ELF-1 (cell line): ENCODE measurements around the gene HAUS2.
"Not testable (repeated sequence)": the region's sequence is repeated elsewhere in the genome, so short reads cannot be mapped to it uniquely, and the experiment has no call there.

Experiments
- DNase-seq: peaks from one replicate; pipeline ENCODE4 v3.0.0-alpha.2; 2016; ENCODE audit warnings: low read depth, low spot score

HAUS2 gene

DNA sequence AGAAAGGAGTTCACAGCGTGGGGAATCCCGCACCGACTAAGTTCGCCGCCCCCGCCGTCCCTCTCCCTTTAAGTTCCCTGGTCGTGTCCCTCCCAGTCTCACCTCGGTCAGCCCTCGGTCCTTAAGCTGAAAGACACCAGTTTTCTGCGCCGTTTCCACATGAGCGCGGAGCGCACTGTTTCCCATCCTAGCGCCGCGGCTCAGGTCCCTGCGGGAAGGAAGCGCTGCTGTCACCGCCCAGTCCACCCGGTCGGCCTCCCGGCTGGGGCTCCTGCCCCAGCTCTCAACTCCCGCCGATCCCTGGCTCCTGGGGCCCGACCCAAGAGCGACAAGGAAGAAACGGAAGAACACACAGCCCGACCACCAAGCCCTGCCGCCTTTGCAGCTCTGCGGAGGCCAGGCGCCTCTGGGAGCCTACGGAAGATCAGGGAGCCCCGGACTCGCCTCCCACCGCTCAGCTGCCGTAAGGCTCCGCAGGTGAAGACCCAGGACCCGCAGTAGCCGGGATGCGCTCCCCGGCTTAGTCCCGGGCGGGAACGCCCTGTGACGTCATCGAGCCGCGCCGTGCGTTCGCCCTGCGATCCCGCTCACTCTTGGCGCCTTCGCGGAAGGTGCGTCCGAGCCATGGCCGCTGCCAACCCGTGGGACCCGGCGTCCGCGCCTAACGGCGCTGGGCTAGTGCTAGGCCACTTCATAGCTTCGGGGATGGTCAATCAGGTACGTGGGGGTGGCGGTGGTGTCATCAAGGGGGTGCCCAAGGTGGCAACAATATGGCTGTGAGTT lies at the start of gene HAUS2, which contains the start of gene LRRC57:
Gene HAUS2 (plus strand): TSS at position 590 of the 783 bp plus-strand sequence. CDS start 35 bp downstream, at position 625.
Gene LRRC57 (minus strand): TSS at position 545 of the 783 bp plus-strand sequence. CDS start 359 bp downstream, at position 186.
- peak; percentile 95 for DNase-seq

DNA sequence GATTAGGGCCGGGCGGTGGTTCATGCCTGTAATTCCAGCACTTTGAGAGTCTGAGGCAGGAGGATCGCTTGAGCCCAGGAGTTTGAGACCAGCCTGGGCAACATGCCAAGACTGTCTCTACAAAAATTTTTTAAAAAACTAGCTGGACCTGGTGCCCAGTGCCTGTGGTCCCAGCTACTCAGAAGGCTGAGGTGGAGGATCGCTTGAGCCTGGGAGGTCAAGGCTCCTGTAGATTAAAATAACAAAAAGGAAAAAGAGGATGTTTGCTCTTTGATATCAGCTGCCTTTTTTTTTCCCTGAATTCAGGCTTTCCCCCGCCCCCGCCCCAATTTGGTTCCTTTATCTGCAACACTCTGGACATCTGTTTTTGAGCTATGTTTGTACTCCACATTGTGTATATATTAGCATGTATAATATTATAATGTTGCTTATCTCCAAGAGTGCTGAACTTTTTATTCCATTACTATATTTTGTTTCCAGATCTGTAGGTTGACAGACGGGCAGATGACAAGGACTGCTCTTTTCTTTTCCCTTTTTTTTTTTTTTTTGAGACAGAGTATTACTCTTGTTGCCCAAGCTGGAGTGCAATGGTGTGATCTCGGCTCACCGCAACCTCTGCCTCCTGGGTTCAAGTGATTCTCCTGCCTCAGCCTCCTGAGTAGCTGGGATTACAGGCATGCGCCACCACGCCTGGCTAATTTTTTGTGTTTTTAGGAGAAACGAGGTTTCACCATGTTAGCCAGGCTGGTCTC lies 48.6 kb upstream of the HAUS2 start:
- DNase-seq: peak; percentile 6

DNA sequence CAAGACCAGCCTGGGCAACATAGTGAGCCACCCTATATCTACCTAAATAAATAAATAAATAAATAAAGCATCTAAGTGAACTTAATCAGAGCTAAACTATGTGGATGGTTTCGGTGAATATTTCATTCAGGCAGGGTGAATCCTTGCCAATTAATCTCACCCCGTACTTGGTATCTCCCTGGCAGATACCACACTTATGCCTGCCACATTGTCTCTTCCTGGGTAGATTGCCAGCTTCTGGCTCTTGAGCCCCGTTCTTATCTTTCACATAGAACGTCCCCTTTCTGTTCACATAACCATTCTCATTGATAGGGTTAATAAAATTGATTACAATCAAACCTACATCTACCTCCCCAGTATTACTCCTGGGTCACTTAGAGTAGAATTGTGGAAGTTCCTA lies 46.2 kb upstream of the HAUS2 start:
- DNase-seq: no peak

DNA sequence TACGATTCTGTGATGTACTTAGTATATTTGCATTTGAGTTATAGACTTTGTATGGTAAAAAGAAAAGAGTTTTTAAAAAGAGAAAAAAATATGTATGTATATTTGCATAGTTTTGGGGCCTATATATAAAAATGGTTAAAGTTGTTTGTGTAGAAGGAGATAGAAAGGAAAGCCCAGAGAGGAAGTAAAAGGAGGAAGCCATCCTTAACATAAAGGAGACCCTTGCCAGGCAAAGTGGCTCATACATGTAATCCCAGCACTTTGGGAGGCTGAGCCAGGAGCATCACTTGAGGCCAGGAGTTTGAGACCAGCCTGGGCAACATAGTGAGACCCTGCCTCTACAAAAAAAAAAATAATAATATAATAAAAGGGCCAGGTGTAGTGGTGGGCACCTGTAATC lies 44.8 kb upstream of the HAUS2 start:
- DNase-seq: no peak

DNA sequence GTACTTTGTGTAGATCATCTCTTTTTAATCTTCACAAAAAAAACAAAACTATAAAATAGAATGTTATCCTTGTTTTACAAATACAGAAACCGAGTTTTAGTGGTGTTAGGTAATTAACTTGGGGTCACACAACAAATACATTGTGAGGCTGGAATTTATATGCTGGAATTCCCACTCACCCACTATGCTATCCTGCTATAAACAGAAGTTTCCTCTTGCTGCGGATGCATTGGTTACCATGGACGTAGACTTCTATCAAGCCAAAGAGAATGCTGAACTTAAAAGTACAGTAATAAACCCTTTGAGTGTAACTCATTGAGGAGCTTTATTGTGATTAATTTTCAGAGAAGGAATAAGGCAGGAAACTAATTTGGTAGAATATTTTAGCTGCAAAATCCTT lies 44.0 kb upstream of the HAUS2 start:
- DNase-seq: no peak

DNA sequence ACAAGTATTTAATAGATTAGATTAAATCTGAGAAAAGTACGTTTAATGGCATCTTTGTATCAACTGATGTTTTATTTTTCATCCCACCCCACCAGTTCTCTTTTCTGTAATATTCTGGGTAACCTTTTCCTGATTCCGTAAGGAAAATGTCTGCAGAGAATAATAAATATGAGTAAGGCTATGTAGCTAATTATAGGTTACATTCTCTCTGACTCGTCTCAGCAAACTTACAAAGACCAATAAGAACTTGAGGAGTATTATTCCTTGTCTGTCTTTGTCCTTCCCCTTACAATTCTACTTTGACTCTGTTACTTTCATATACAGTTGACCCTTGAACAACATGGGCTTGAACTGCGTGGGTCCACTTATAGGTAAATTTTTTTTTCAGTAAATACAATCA lies 41.1 kb upstream of the HAUS2 start:
- DNase-seq: no peak

DNA sequence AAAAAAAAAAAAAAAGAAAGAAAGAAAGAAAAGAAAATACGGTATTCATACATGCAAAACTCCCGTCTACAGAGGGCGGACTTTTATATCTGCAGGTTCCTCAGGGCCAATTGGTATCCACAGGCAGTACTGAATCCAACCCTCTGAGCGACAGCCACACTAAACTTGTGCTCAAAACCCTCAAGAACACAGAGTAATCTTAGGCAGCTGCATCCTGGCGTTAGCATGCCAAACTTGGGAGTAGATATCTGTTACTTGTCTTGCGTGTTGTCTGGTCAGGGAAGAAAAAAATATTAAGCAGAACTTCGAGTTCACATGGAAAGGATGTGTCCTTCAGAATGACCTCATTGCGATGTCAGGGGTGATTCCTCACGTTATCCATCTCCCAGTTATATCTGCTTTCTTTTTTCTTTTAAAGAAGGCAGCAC lies 40.4 kb upstream of the HAUS2 start:
- DNase-seq: no peak

DNA sequence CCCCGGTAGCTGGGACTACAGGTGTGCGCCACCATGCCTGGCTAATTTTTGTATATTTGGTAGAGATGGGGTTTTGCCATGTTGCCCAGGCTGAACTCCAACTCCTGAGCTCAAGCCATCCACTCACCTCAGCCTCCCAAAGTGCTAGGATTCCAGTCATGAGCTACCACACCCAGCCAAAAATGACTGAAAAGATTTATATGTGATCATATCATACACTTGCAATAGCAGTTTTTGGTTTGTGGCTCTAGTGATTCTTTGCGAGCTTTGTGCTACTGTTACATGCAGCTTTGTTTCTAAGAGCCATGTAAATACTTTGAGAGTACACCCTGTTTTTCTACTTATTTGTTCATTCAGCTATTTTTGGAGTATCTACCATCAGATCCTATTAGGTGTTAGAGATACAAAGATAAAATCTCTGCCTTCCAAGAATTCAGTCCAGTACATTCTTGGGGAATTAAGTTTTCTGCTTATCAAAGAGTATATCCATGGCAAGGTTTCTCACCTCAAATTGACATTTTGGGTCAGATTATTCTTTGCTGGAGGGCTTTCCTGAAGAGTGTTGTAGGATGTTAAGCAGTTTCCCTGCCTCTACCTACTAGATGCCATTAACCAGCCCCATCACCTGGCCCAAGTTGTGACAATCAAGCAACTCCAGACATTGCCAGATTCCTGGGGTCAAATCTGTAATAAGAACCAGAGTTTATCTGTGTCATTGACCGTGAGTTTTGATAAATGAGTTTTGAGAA lies 38.2 kb upstream of the HAUS2 start:
- DNase-seq: no peak

DNA sequence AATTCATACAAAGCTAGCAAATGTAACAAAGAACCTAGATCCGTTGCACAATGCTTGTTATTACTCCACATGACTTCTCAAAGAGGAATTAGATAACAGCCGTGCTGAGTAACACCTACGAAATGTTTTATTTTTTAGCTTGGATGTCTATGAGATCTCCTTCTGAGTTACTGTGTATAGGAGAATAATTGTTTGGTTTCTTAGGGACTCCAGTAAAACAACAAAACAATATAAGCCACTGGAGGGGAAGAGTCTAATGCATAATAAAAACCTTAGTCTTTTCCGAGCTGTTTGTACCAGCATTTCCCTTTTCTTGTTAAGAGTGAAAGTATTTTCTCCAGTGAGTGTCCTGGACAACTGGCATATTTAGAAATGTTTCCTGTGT lies 37.6 kb upstream of the HAUS2 start:
- DNase-seq: no peak

DNA sequence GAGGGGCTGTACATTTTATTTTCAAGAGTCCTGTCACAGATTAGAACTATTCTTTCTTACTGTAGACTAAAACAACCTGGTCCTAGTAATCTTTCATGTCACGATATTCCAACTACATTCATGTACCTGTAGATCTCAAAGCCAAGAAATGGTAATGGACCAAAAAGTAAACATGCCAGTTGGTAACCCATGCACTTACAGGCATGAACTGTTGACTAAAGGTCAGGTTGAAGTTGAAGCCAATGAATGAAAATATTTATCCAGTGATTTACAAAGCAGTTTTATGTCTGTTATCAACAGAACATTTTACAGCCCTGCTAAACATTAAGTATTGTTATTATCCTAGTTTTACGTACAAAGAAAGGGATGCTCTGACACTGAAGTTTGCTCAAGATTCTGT lies 25.3 kb upstream of the HAUS2 start:
- DNase-seq: no peak

DNA sequence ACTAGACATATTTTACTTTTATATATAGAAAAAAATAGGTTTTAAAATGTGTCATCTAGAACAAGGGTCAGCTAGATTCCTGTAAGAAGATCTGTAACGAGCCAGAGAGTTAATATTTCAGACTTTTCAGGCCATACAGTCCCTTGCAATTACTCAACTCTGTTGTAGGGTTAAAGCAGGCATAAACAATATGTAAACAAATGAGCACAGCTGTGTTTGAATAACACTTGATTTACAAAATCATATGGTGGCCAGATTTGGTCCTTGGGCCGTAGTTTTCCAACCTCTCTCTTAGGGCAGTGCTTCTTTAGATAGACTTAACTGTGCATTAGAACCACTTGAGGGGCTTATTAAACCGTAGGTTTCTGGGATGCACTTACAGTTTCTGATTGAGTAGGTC lies 19.7 kb upstream of the HAUS2 start:
- no peak for DNase-seq

DNA sequence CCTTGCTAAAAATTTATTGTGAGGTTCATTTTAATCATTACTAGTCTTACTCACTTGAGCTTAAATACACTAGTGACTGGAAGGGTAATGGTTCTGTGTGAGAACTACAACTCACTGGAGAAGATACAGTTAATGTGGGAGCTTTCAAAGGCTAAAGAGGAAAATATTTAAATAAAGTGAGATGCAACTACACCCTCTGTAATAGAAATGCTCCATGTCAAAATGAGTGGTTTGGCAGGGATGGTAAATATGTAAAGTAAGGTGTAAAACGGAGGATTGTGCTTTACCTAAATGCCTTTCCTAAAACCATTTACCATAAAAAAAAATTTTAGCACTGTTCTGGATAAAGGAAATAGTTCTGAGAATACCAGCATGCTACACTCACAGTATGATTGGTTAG lies 15.4 kb upstream of the HAUS2 start:
- DNase-seq: no peak

DNA sequence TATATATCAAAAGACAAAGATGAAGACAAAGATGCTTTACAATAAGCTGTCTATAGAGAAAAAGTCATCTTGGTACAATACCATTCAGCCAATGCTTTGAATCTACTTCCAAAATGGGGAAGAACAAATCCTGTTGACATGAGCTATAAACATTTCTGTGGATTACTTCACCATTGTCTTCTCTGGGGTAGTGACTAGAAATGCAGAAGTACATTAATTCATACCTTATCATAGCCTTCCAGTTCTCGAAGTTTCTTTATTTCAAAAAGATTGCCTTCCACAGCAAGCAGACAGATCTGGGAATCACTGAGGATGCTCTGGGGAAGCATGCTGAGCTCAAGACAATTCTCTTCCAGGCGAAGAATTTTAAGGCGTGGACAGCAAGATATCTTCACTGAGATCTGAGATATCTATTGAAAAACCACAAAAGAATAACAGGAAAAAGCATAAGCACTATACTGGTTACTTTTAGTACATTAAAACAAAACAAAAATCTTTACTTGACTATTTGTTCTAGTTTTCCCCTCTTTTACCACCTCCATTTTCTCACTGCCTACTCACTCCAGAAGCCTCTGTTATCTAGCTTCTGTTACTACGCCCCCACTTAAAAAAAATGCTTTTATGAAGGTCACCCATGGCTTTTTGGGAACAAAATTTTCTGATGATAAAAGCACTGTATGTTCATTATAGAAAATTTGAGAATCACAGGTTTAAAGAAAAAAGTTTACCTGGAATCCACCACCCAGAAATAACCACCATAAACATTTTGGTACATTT lies 3.6 kb upstream of the HAUS2 start:
- no peak for DNase-seq

DNA sequence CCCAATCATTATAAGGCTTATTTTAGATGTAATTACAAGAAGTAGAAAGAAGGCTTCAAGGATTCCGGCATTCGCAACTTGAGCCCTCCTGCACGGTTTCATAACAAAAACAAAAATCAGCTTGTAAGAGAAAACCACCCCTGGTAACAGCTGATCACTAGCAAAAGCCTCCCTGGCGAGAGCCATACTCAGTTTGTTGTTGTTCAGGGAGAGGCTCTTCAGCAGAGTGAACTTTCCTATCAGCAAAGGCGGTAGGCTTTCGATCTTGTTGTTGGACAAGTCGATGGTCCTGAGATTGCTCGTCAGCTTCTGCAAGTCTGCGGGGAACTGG lies 755 bp upstream of the HAUS2 start:
- DNase-seq: no peak

DNA sequence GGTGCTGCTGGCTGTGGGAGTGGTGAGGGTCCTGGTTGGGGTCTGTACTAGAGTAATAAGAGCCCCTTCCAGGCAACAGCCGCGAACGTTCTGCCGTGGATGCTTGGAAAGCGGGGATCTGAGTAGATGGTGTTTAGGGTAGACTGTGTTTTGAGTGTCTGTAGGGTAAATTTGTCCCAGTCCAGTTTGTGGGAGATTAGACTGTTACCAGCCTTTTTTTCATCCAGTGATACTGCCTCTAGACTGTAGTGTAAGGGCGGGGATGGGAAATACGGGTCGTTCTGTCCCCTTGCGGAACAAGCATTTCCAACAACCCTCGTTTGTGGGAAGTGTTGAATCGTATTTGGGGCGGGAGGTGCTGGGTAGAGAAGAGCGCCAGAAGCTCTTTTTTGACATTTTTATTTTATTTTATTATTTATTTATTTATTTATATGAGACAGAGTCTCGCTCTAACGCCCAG lies 424 bp downstream of the HAUS2 start:
- no peak for DNase-seq

DNA sequence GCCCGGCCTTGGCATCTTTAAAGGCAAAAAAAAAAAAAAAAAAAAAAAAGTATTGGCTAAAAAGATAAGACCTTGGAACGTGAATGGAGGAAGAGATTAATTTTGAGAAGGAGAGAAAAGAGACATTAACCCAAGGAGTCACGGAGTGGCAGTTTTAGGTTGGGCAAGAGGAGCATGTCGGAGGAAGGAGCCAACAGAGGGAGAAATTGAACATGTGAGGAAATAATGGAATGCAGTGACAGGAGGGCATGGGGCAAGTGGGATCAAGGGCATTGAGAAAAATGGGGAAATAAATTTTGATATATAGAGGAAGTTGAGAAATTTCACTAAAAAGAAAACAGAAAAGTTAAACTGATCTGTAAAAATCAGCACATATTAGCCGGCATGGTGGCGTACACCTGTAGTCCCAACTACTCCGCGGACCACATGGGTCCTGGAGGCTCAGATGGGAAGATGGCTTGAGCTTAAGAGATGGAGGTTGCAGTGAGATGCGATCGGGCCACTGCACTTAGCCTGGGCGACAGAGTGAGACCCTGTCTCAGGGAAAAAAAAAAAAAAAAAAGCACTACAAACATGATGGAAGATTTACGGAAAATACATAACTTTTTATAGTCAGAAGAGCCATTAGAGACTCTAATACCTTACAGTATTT lies 1.2 kb downstream of the HAUS2 start:
- no peak for DNase-seq

DNA sequence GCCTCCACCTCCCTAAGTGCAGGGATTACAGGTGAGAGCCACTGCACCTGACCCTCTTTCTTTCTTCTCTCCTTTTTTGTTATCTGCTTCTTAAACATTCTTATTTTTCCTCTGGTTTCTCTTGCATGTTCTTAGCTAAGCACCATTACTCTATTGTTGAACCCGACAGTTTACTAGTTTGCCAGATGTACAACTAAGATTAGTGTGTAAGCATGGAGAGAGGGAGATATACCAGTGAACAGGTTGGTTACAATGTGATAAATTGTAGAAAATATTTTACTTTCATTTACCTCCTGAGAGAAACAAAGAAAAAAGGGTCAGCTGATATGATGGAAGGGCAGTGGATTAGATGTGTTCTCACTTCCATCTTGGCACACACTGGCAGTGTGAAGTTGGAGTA lies 4.9 kb downstream of the HAUS2 start:
- DNase-seq: no peak

DNA sequence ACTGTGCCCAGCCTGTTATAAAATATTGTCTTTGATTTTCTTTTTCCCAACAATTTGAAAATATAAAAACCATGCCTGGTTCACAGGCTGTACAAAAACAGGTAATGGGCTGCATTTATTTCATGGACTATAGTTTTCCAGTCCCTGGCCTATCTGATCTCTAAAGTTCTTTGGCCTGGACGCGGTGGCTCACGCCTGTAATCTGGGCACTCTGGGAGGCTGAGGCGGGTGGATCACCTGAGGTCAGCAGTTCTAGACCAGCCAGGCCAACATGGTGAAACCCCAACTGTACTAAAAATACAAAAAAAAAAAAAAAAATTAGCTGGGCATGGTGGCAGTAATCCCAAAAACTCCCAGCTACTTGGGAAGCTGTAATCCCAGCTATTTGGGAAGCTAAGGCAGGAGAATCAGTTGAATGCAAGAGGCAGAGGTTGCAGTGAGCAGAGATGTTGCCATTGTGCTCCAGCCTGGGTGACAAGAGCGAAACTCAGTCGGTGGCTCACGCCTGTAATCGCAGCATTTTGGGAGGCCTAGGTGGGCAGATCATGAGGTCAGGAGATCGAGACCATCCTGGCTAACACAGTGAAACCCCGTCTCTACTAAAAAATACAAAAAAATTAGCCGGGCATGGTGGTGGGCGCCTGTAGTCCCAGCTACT lies 8.0 kb downstream of the HAUS2 start:
- not testable (repeated sequence) for DNase-seq

DNA sequence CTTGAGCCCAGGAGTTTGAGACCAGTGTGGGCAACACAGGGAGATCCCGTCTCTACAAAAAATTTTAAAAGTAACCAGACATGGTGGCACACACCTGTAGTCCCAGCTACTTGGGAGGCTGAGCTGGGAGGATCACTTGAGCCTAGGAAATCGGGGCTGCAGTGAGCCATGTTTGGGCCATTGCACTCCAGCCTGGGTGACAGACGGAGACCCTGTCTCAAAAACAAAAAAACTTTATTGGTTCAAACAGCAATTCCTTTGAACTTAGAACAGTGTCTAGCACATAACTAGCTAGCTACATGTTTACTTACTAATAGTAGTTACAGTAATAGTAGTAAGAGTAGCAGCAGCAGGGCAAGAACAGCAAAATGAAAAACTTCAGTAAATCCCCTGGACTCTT lies 10.1 kb downstream of the HAUS2 start:
- no peak for DNase-seq
